Breast epithelium (tissue), 4 donors: ENCODE results near the gene SCARB1. TPM values are rescaled to one million over a fixed set of nuclear protein-coding genes. Genes with fewer than 3 reads are reported as not detected.
A peak's percentile ranks its signal among the peaks of the same experiment; 100 is the strongest.

Experiments
- DNase-seq, 2 donors: peaks; one replicate each; pipeline ENCODE4 v3.0.0-alpha.2; 2019; ENCODE audit warnings: low spot score in 2 of 2
- H3K27ac ChIP-seq, 2 donors: fragments of 200-600 bp; sonication (generic) in 1 of 2; one replicate each; pipeline ENCODE4 v1.5.1; 2016 to 2019; ENCODE audit warnings: mild to moderate bottlenecking in 1 of 2
- H3K27me3 ChIP-seq, 2 donors: fragments of 200-600 bp; sonication (generic) in 1 of 2; one replicate each; pipeline versions ENCODE4 v1.5.1 to v1.6.0; 2017 to 2019; ENCODE audit warnings: control low read depth in 1 of 2, mild to moderate bottlenecking in 1 of 2
- H3K36me3 ChIP-seq: fragments of 200-600 bp; one replicate; pipeline ENCODE4 v1.5.1; 2019
- H3K4me1 ChIP-seq, 2 donors: fragments of 200-600 bp; sonication (generic); one replicate each; pipeline ENCODE4 v1.5.1; 2016 to 2019; ENCODE audit warnings: control low read depth in 1 of 2
- H3K4me3 ChIP-seq, 3 donors: fragments of 200-600 bp; sonication (generic); 1 replicate in 2 of 3; 2 replicates in 1 of 3; pipeline ENCODE4 v1.5.1; 2016 to 2019; ENCODE audit warnings: mild to moderate bottlenecking in 3 of 3, moderate library complexity in 2 of 3
- H3K9me3 ChIP-seq, 2 donors: fragments of 200-600 bp; sonication (generic) in 1 of 2; one replicate each; pipeline ENCODE4 v1.5.1; 2016 to 2019; ENCODE audit warnings: control low read depth in 1 of 2
- POLR2A ChIP-seq: fragments of 450-650 bp; IDR thresholded peaks from one replicate; pipeline ENCODE4 v1.6.1; 2016; ENCODE audit warnings: antibody characterized with exemption, mild to moderate bottlenecking, moderate library complexity
- POLR2AphosphoS5 ChIP-seq, 3 donors: sonication (generic); formaldehyde crosslinking; IDR thresholded peaks; one replicate each; pipeline ENCODE4 v1.6.1; 2017; ENCODE audit warnings: antibody characterized with exemption in 3 of 3
- intact Hi-C: fragments of 100-400 bp; cut with DNase I; formaldehyde crosslinking; loops from one replicate; pipeline ENCODE4 v1.15.1; 2023; ENCODE audit warnings: low total_unique reads
- total RNA-seq, 3 donors: library from RNA; depleted of rRNA; stranded (reverse); fragments of >200 nt; gene quantifications; one replicate each; pipeline ENCODE4 v1.1.0, GENCODE V29; 2016
- TF ChIP-seq, protein P1 (sequence below), 3 donors: fragments of 450-650 bp; IDR thresholded peaks; one replicate each; pipeline ENCODE4 v1.5.1; 2016 to 2017; ENCODE audit warnings: antibody characterized with exemption in 3 of 3, mild to moderate bottlenecking in 3 of 3, moderate library complexity in 3 of 3

Gene SCARB1
- total RNA-seq, 3 donors from 2014 or later = 18.4 to 61.3 (median 20.2) TPM

GRCh38 chr12:124862768-124863415 lies 772 bp downstream of the SCARB1 start:
- TF ChIP-seq, protein P1, sequence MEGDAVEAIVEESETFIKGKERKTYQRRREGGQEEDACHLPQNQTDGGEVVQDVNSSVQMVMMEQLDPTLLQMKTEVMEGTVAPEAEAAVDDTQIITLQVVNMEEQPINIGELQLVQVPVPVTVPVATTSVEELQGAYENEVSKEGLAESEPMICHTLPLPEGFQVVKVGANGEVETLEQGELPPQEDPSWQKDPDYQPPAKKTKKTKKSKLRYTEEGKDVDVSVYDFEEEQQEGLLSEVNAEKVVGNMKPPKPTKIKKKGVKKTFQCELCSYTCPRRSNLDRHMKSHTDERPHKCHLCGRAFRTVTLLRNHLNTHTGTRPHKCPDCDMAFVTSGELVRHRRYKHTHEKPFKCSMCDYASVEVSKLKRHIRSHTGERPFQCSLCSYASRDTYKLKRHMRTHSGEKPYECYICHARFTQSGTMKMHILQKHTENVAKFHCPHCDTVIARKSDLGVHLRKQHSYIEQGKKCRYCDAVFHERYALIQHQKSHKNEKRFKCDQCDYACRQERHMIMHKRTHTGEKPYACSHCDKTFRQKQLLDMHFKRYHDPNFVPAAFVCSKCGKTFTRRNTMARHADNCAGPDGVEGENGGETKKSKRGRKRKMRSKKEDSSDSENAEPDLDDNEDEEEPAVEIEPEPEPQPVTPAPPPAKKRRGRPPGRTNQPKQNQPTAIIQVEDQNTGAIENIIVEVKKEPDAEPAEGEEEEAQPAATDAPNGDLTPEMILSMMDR (IDR thresholded peaks at IDR 0.05) = no peak
- no peak for TF ChIP-seq POLR2AphosphoS5 (IDR thresholded peaks at IDR 0.05)
- no peak for TF ChIP-seq POLR2A

GRCh38 chr12:124861898-124862676 lies 1.6 kb downstream of the SCARB1 start:
- H3K27ac ChIP-seq = peak overlapping the region; percentile 20 to 74
- no peaks in the 10 kb centered on the region for H3K27me3 ChIP-seq
- H3K4me1 ChIP-seq = peaks cover 0 to 10% of the 10 kb centered on the region in 2 donors
- peak overlapping the region in 2 of 3 donors; percentile 62 to 85 for H3K4me3 ChIP-seq
- no peaks in the 10 kb centered on the region for H3K9me3 ChIP-seq
- no peak for DNase-seq
- no peak for TF ChIP-seq POLR2AphosphoS5 (IDR thresholded peaks at IDR 0.05)
- TF ChIP-seq, protein P1 (IDR thresholded peaks at IDR 0.05) = no peak
- no peak for TF ChIP-seq POLR2A
- no peaks in the 10 kb centered on the region for H3K36me3 ChIP-seq
- intact Hi-C loops = no loop called here

More at GRCh38 chr12:124862768-124863415, 772 bp downstream of the SCARB1 start:
- intact Hi-C loops = no loop called here
- Histone ChIP-seq H3K4me1 (peaks cover 0 to 10% of the 10 kb centered on the region in 2 donors), H3K4me3 (peak overlapping the region; percentile 62 to 85 (median 81)), H3K36me3 (no peaks in the 10 kb centered on the region), H3K27ac (peak overlapping the region; percentile 74 to 76), H3K9me3 (no peaks in the 10 kb centered on the region), H3K27me3 (no peaks in the 10 kb centered on the region)
- DNase-seq = no peak

DNA sequence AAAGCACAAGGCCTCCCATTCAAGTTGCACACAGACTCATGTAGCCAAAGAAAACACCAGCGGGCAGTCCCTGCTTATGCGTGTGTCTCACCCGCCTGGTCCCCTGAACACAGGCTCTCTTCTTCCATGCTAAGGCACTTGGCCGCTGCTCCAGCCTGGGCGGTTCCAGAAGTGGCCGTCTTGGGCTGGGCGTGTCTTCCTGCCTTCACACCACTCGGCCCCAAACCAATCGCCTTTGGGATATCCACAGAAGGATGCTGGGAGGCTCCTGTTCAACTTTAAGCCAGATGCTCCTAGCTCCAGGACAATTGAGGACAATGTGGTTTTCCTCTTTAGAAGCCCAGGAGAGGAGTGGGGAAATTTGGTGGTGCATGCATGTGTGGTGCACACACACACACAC lies 2.2 kb downstream of the SCARB1 start:
- peaks cover 0 to 10% of the 10 kb centered on the region in 2 donors for H3K4me1 ChIP-seq
- H3K9me3 ChIP-seq = no peaks in the 10 kb centered on the region
- H3K4me3 ChIP-seq = peak overlapping the region in 1 of 3 donors; percentile 85
- peak overlapping the region; percentile 20 to 74 for H3K27ac ChIP-seq
- H3K27me3 ChIP-seq = no peaks in the 10 kb centered on the region
- TF ChIP-seq POLR2AphosphoS5 (IDR thresholded peaks at IDR 0.05) = peak in 1 of 3 donors; percentile 30
- TF ChIP-seq, protein P1 (IDR thresholded peaks at IDR 0.05) = no peak
- no peaks in the 10 kb centered on the region for H3K36me3 ChIP-seq
- peak; percentile 64 to 90 for DNase-seq
- intact Hi-C loops = no loop called here

DNA sequence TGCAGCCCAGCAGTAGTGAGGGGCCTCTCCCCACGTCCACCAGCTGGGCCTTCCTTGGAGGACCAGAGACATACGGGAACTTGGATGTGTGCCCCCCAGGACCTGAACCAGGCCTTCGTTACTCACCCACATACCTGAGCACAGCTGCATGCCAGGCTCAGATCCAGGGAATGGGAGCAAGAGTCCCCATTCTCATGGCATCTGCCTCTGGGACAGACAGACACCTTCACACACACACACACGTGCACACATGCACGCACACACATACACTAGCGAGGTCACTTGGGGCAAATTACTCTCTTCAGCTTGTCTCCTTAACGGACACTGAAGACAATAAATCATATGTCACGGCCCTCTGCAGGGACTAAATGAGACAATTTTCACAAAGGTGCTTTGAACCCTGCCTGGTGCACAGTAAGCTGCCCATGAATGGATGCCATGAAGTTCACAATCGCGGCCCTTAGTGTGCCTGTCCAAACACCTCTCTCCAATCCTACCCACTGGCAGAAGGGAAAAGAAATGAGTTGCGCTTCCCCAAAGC lies 5.7 kb downstream of the SCARB1 start:
- Histone ChIP-seq H3K9me3 (no peaks in the 10 kb centered on the region), H3K36me3 (no peaks in the 10 kb centered on the region), H3K4me1 (peaks cover 0 to 10% of the 10 kb centered on the region in 2 donors), H3K27me3 (no peaks in the 10 kb centered on the region), H3K27ac (no peak overlapping the region), H3K4me3 (no peak overlapping the region)
- DNase-seq = no peak
- no peak for TF ChIP-seq POLR2A
- no peak for TF ChIP-seq POLR2AphosphoS5 (IDR thresholded peaks at IDR 0.05)
- TF ChIP-seq, protein P1 (IDR thresholded peaks at IDR 0.05) = no peak
- intact Hi-C loops = no loop called here

DNA sequence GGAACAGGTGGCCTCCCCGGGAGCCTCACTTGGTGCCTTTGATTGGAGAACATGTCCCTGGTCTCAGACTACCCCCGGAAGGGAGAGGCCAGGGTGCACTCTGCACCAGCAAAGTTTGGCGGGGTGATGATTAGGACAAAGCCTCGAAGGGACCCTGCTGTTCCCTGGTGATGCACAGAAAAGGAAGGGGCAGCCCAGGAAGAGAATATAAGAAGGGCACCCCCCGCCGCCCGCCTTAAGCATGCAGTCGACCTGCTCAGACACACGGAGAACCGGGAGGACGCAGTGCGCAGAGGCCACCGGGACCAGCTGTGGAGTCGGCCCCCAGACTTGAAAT lies 6.9 kb downstream of the SCARB1 start:
- intact Hi-C loops = no loop called here
- H3K9me3 ChIP-seq = no peaks in the 10 kb centered on the region
- H3K4me1 ChIP-seq = peaks cover 0 to 7% of the 10 kb centered on the region in 2 donors
- no peak for DNase-seq
- TF ChIP-seq POLR2AphosphoS5 (IDR thresholded peaks at IDR 0.05) = no peak
- TF ChIP-seq POLR2A = no peak
- TF ChIP-seq, protein P1 (IDR thresholded peaks at IDR 0.05) = no peak
- no peaks in the 10 kb centered on the region for H3K27me3 ChIP-seq
- peak overlapping the region in 1 of 2 donors; percentile 54 for H3K27ac ChIP-seq
- no peak overlapping the region for H3K4me3 ChIP-seq
- no peaks in the 10 kb centered on the region for H3K36me3 ChIP-seq
